Panc1 (cell line): ENCODE measurements around the gene TMEM9B. TPM values are rescaled to one million over a fixed set of nuclear protein-coding genes. Genes with fewer than 3 reads are reported as not detected.

Source experiments
- ATAC-seq: fragments of 200-7000 bp; cut with Tn5 transposase; 2 replicates; pipeline ENCODE4 v1.9.1; 2020; ENCODE audit warnings: mild to moderate bottlenecking, moderate library complexity
- BruUV-seq: library from RNA; stranded (reverse); fragments of 400-500 nt; replicated peaks from 2 replicates; lab custom pipeline; 2021; lab: Mats Ljungman, UMichigan
- CTCF ChIA-PET: fragments of 300-600 bp; sonication (Branson Sonifier 250); formaldehyde crosslinking; loops from one replicate; lab custom pipeline; 2022; ENCODE audit warnings: antibody characterized with exemption; lab: Charles Lee
- POLR2A ChIA-PET: fragments of 300-600 bp; sonication (Branson Sonifier 250); formaldehyde crosslinking; loops from one replicate; lab custom pipeline; 2022; ENCODE audit warnings: antibody characterized with exemption; lab: Charles Lee
- DNase-seq: peaks from one replicate; pipeline ENCODE4 v3.0.0-alpha.2; 2010; ENCODE audit warnings: low read depth, low spot score
- H3K27ac ChIP-seq: 2 replicates; pipeline ENCODE4 v1.5.1; 2011; ENCODE audit warnings: mild to moderate bottlenecking, low read length, inconsistent platforms
- H3K27me3 ChIP-seq: fragments of 200-500 bp; sonication (Bioruptor generic); 2 replicates; pipeline ENCODE4 v1.6.0; 2014; ENCODE audit warnings: low read length, inconsistent platforms; ENCODE audit not compliant: control insufficient read depth, insufficient read depth
- H3K36me3 ChIP-seq: fragments of 200-500 bp; sonication (Bioruptor generic); 2 replicates; pipeline ENCODE4 v1.5.1; 2014; ENCODE audit warnings: inconsistent platforms, mild to moderate bottlenecking, low read length, moderate library complexity; ENCODE audit not compliant: control insufficient read depth, insufficient read depth
- H3K4me1 ChIP-seq: 2 replicates; pipeline ENCODE4 v1.5.1; 2011; ENCODE audit warnings: inconsistent platforms, mild to moderate bottlenecking, low read length, moderate library complexity; ENCODE audit not compliant: control insufficient read depth, insufficient read depth
- H3K4me3 ChIP-seq, 2 experiments: 2 replicates each; pipeline ENCODE4 v1.5.1; 2011 to 2012; ENCODE audit warnings: low read depth in 2 of 2, low read length in 2 of 2, mild to moderate bottlenecking in 2 of 2, inconsistent platforms in 1 of 2, moderate library complexity in 1 of 2
- H3K9me3 ChIP-seq: fragments of 200-500 bp; sonication (Bioruptor generic); 2 replicates; pipeline ENCODE4 v1.5.1; 2014; ENCODE audit warnings: low read depth, mild to moderate bottlenecking, inconsistent platforms, low read length, moderate library complexity; ENCODE audit not compliant: control insufficient read depth, insufficient read depth
- POLR2AphosphoS5 ChIP-seq: IDR thresholded peaks from 2 replicates; pipeline ENCODE4 v1.6.1; 2012; ENCODE audit warnings: mild to moderate bottlenecking, low read depth, low read length, moderate library complexity
- SIN3A ChIP-seq: IDR thresholded peaks from 2 replicates; pipeline ENCODE4 v1.6.1; 2012; ENCODE audit warnings: low read depth, mild to moderate bottlenecking, low read length, moderate library complexity, borderline replicate concordance; ENCODE audit not compliant: insufficient read depth
- TCF7L2 ChIP-seq: IDR thresholded peaks from 2 replicates; pipeline ENCODE4 v1.6.1; 2011; ENCODE audit warnings: mild to moderate bottlenecking, low read depth, low read length, inconsistent platforms
- in situ Hi-C: cut with HindIII; loops from 2 replicates; pipeline ENCODE4 v1.10.0; 2016; ENCODE audit warnings: low sequenced_read_pairs, low pct_unique_long_range_greater_than_20kb
- intact Hi-C: fragments of 100-400 bp; cut with micrococcal nuclease; formaldehyde crosslinking; loops from one replicate; pipeline ENCODE4 v1.10.0; 2022; ENCODE audit not compliant: unreplicated experiment
- total RNA-seq: library from RNA; stranded (reverse); gene quantifications from one replicate; pipeline ENCODE4 v1.2.1, GENCODE V29; 2021; ENCODE audit not compliant: unreplicated experiment
- TF ChIP-seq, protein P1 (sequence below): fragments of 450-650 bp; IDR thresholded peaks from 2 replicates; pipeline ENCODE4 v1.5.1; 2017; ENCODE audit warnings: mild to moderate bottlenecking
- TF ChIP-seq, protein P2 (sequence below), 2 experiments: IDR thresholded peaks; 2 replicates each; pipeline ENCODE4 v1.6.1; 2011 to 2012; ENCODE audit warnings: low read depth in 2 of 2, control low read depth in 1 of 2, low read length in 1 of 2, mild to moderate bottlenecking in 1 of 2, moderate library complexity in 1 of 2; ENCODE audit not compliant: insufficient read depth in 1 of 2

TMEM9B gene
- total RNA-seq, 1 experiment from 2014 or later, result 76.2 TPM

- POLR2A ChIA-PET, result interaction anchor here (0.6 kb wide), 1 partner anchor 1504 kb away, joined by 3 read pairs; no protein-coding TSS in a partner anchor
- no peak for ATAC-seq
- CTCF ChIA-PET, result interaction anchor here (1.0 kb wide), 1 partner anchor 132 kb away, joined by 4 read pairs; no protein-coding TSS in a partner anchor
- BruUV-seq, result no TSS peak
- no peak for TF ChIP-seq SIN3A
- TF ChIP-seq, protein P1, sequence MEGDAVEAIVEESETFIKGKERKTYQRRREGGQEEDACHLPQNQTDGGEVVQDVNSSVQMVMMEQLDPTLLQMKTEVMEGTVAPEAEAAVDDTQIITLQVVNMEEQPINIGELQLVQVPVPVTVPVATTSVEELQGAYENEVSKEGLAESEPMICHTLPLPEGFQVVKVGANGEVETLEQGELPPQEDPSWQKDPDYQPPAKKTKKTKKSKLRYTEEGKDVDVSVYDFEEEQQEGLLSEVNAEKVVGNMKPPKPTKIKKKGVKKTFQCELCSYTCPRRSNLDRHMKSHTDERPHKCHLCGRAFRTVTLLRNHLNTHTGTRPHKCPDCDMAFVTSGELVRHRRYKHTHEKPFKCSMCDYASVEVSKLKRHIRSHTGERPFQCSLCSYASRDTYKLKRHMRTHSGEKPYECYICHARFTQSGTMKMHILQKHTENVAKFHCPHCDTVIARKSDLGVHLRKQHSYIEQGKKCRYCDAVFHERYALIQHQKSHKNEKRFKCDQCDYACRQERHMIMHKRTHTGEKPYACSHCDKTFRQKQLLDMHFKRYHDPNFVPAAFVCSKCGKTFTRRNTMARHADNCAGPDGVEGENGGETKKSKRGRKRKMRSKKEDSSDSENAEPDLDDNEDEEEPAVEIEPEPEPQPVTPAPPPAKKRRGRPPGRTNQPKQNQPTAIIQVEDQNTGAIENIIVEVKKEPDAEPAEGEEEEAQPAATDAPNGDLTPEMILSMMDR, result 0 out of 2 replicates have a peak, but pooled peaks have one; percentile 13
- Histone ChIP-seq H3K27me3 (no peaks in the 10 kb centered on the region), H3K27ac (no peak overlapping the region), H3K9me3 (no peaks in the 10 kb centered on the region), H3K4me1 (peaks cover 26% of the 10 kb centered on the region), H3K36me3 (no peaks in the 10 kb centered on the region), H3K4me3 (no peak overlapping the region)
- in situ Hi-C loops, result no loop called here
- no peak for DNase-seq
- intact Hi-C loops, result no loop called here
Observed at GRCh38 chr11:9005087-9005486, 40.8 kb upstream of the TMEM9B start.

DNA sequence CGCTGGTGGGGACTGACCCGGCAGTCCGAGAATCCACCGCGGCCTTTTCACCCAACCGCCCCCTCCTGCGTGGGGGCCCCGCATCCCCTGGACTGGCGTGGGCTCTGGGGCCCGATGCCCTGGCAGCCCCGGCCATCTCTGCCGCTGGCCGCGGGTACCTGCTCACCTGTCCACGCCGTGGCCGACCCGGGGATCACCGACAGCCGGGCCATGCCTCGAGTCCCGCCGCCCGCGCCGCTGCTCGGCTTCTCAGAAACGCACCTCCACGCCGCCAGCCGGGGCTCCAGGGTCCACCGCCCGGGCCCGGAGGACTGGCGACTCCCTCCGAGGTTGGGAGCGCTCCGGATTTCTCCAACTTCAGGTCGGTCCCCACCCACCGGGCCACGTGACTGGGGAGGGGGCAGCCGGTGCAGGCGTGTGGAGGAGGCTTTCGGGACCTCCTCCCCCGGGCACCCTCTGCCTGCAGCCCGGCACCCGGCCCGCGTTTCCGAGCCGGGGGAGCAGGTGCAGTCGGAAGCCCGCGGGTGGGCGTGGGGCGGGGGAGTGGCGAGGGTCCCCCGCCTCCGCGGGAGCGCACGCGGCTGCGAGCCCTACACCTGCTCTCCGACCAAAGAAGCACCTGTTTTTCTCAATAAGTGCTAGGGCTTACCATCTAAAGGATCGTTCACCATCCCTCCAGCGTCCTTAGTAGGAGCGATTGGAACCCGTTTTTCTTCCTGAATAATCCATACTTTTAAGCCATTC lies 40.1 kb upstream of the TMEM9B start:
- BruUV-seq, result no TSS peak
- Histone ChIP-seq H3K36me3 (no peaks in the 10 kb centered on the region), H3K9me3 (no peaks in the 10 kb centered on the region), H3K27me3 (no peaks in the 10 kb centered on the region), H3K27ac (no peak overlapping the region), H3K4me3 (peak overlapping the region; percentile 54 to 87), H3K4me1 (peaks cover 26% of the 10 kb centered on the region)
- peak; percentile 7 for ATAC-seq
- intact Hi-C loops, result no loop called here
- ChIA-PET POLR2A (no interaction called here), CTCF (no interaction called here)
- TF ChIP-seq, protein P1, result no peak
- TF ChIP-seq POLR2AphosphoS5, result no peak
- TF ChIP-seq TCF7L2, result no peak
- no peak for TF ChIP-seq SIN3A
- TF ChIP-seq, protein P2, sequence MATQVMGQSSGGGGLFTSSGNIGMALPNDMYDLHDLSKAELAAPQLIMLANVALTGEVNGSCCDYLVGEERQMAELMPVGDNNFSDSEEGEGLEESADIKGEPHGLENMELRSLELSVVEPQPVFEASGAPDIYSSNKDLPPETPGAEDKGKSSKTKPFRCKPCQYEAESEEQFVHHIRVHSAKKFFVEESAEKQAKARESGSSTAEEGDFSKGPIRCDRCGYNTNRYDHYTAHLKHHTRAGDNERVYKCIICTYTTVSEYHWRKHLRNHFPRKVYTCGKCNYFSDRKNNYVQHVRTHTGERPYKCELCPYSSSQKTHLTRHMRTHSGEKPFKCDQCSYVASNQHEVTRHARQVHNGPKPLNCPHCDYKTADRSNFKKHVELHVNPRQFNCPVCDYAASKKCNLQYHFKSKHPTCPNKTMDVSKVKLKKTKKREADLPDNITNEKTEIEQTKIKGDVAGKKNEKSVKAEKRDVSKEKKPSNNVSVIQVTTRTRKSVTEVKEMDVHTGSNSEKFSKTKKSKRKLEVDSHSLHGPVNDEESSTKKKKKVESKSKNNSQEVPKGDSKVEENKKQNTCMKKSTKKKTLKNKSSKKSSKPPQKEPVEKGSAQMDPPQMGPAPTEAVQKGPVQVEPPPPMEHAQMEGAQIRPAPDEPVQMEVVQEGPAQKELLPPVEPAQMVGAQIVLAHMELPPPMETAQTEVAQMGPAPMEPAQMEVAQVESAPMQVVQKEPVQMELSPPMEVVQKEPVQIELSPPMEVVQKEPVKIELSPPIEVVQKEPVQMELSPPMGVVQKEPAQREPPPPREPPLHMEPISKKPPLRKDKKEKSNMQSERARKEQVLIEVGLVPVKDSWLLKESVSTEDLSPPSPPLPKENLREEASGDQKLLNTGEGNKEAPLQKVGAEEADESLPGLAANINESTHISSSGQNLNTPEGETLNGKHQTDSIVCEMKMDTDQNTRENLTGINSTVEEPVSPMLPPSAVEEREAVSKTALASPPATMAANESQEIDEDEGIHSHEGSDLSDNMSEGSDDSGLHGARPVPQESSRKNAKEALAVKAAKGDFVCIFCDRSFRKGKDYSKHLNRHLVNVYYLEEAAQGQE (IDR thresholded peaks at IDR 0.05; ENCODE audit: insufficient read depth in 1 of 2, low read depth in 2 of 2, low read length in 1 of 2), result no peak
- DNase-seq, result no peak
- in situ Hi-C loops, result no loop called here
